GM12878 (cell line): ENCODE data around the gene PLCD1. TPM values are rescaled to one million over a fixed set of nuclear protein-coding genes. Genes with fewer than 3 reads are reported as not detected.

Experiments used
- ATAC-seq: fragments of 200-7000 bp; cut with Tn5 transposase; 3 replicates; pipeline ENCODE4 v1.9.1; 2020; ENCODE audit warnings: mild to moderate bottlenecking, moderate library complexity
- BruUV-seq: library from RNA; stranded (reverse); fragments of 400-500 nt; replicated peaks from 2 replicates; lab custom pipeline; 2021; lab: Mats Ljungman, UMichigan
- CTCF ChIA-PET: fragments of 300-600 bp; sonication (Branson Sonifier 250); formaldehyde crosslinking; extraction: SDS; loops from one replicate; lab custom pipeline; 2021; ENCODE audit warnings: inconsistent platforms; lab: Yijun Ruan, JAX
- POLR2A ChIA-PET: fragments of 350-600 bp; formaldehyde crosslinking; extraction: SDS; loops from one replicate; lab custom pipeline; 2021; ENCODE audit warnings: inconsistent platforms; lab: Charles Lee
- RAD21 ChIA-PET: fragments of 300-600 bp; sonication (Branson Sonifier 250); formaldehyde crosslinking; loops from one replicate; lab custom pipeline; 2023; ENCODE audit warnings: antibody characterized with exemption; ENCODE audit not compliant: unreplicated experiment; lab: Charles Lee
- SMC1A ChIA-PET: fragments of 300-600 bp; sonication (Branson Sonifier 250); formaldehyde crosslinking; loops from one replicate; lab custom pipeline; 2023; ENCODE audit not compliant: unreplicated experiment, uncharacterized antibody; lab: Charles Lee
- DNase-seq: peaks from one replicate; pipeline ENCODE4 v3.0.0-alpha.2; 2011; ENCODE audit warnings: low read depth, low spot score
- FAIRE-seq: peaks from 3 replicates; lab custom pipeline; 2011; peaks lifted over from hg19 to GRCh38; lab: Jason Lieb, UNC
- H2AFZ ChIP-seq: 2 replicates; pipeline ENCODE4 v1.6.0; 2011; ENCODE audit warnings: low read depth, low read length, control low read depth; ENCODE audit not compliant: control insufficient read depth
- H3K27ac ChIP-seq: 2 replicates; pipeline ENCODE4 v1.5.1; 2011; ENCODE audit warnings: control low read depth; ENCODE audit not compliant: control insufficient read depth, insufficient read depth
- H3K27me3 ChIP-seq, 2 experiments: replicated peaks in 1 of 2; 2 replicates each; pipeline versions ENCODE4 v1.6.0 to v1.6.1; 2011; ENCODE audit warnings: low read length in 1 of 2; ENCODE audit not compliant: control insufficient read depth in 2 of 2, insufficient read depth in 2 of 2
- H3K36me3 ChIP-seq, 2 experiments: 2 replicates each; pipeline ENCODE4 v1.5.1; 2011; ENCODE audit warnings: low read length in 1 of 2; ENCODE audit not compliant: control insufficient read depth in 2 of 2, insufficient read depth in 2 of 2
- H3K4me1 ChIP-seq: 2 replicates; pipeline ENCODE4 v1.6.1; 2011; ENCODE audit warnings: mild to moderate bottlenecking, low read length, moderate library complexity, mixed read lengths; ENCODE audit not compliant: control insufficient read depth, insufficient read depth
- H3K4me2 ChIP-seq: 2 replicates; pipeline ENCODE4 v1.6.0; 2011; ENCODE audit warnings: control low read depth; ENCODE audit not compliant: control insufficient read depth, insufficient read depth
- H3K4me3 ChIP-seq: fragments of 200-600 bp; sonication (generic); 2 replicates; pipeline ENCODE4 v1.5.1; 2016
- H3K79me2 ChIP-seq: 2 replicates; pipeline ENCODE4 v1.6.0; 2011; ENCODE audit warnings: low read length; ENCODE audit not compliant: control insufficient read depth, insufficient read depth
- H3K9ac ChIP-seq: 2 replicates; pipeline ENCODE4 v1.8.0; 2011; ENCODE audit warnings: low read length, control low read depth, mixed read lengths; ENCODE audit not compliant: control insufficient read depth, insufficient read depth
- H3K9me3 ChIP-seq: replicated peaks from 3 replicates; pipeline ENCODE4 v1.5.1; 2011; ENCODE audit warnings: mild to moderate bottlenecking, low read length; ENCODE audit not compliant: control insufficient read depth, insufficient read depth
- H4K20me1 ChIP-seq: 2 replicates; pipeline ENCODE4 v1.6.0; 2011; ENCODE audit not compliant: control insufficient read depth, insufficient read depth
- NKRF ChIP-seq: fragments of 450-650 bp; conservative IDR thresholded peaks from 2 replicates; pipeline ENCODE4 v1.6.1; 2017; ENCODE audit warnings: mild to moderate bottlenecking, moderate library complexity
- POU2F2 ChIP-seq: IDR thresholded peaks from 3 replicates; pipeline ENCODE4 v1.6.1; 2011; ENCODE audit warnings: low read depth, mild to moderate bottlenecking, low read length, borderline replicate concordance
- RB1 ChIP-seq: fragments of 450-650 bp; formaldehyde crosslinking; IDR thresholded peaks from 2 replicates; pipeline ENCODE4 v1.6.1; 2017; ENCODE audit warnings: mild to moderate bottlenecking, borderline replicate concordance
- RELB ChIP-seq: fragments of 450-650 bp; IDR thresholded peaks from 2 replicates; pipeline ENCODE4 v1.6.1; 2017; ENCODE audit warnings: low read depth, mild to moderate bottlenecking, moderate library complexity
- WGBS: methylation state at CpG from one replicate; pipeline ENCODE4 v1.1.6; 2016; ENCODE audit warnings: low lambda C conversion rate; ENCODE audit not compliant: insufficient replicate concordance, insufficient coverage; ENCODE audit errors: missing lambda C conversion rate; 5-methylcytosine and 5-hydroxymethylcytosine counted together
- in situ Hi-C: fragments of 300-500 bp; cut with MboI; formaldehyde crosslinking; loops from 9 replicates; pipeline ENCODE4 v1.14.3; 2018; ENCODE audit warnings: mixed read lengths
- intact Hi-C: fragments of 100-400 bp; cut with micrococcal nuclease; formaldehyde crosslinking; loops from one replicate; pipeline ENCODE4 v1.14.2; 2022; ENCODE audit not compliant: unreplicated experiment
- polyA plus RNA-seq, 11 experiments: library from polyadenylated mRNA; depleted of rRNA in 4 of 11; unstranded in 6 of 11; stranded (reverse) in 5 of 11; fragments of >200 nt; fragmentation: Nextera tagmentation in 4 of 11; fragmentation: Illumina TruSeq in 1 of 11; extraction: Ambion mirVana in 4 of 11; extraction: Trizol in 1 of 11; gene quantifications; 1 replicate in 1 of 11; 2 replicates in 10 of 11; pipeline versions ENCODE4 v1.2.1 to v1.2.3, GENCODE V29; 2011 to 2016; ENCODE audit warnings: inconsistent platforms in 2 of 11, missing spikeins in 2 of 11, low read depth in 1 of 11
- total RNA-seq, 4 experiments: library from RNA; depleted of rRNA in 3 of 4; stranded (reverse); fragments of >200 nt in 3 of 4; fragmentation: Illumina TruSeq in 1 of 4; extraction: Trizol in 1 of 4; gene quantifications; 2 replicates each; pipeline versions ENCODE4 v1.2.1 to v1.2.3, GENCODE V29; 2013 to 2021
- TF ChIP-seq, protein P1 (sequence below): fragments of 450-650 bp; formaldehyde crosslinking; IDR thresholded peaks from 2 replicates; pipeline ENCODE4 v1.5.0; 2022; ENCODE audit warnings: mild to moderate bottlenecking, missing genetic modification characterization

PLCD1 gene
- total and polyA plus RNA-seq, 10 of the 15 experiments (the other 5 are each of a cell fraction or from before 2014, with no cell fraction given), result 0.20 to 3.9 (median 1.2) TPM; not detected in 1

- no peak overlapping the region for H2AFZ ChIP-seq
- intact Hi-C loops, result no loop called here
- CTCF ChIA-PET, result interaction anchor here (1.0 to 1.1 kb wide), 2 partner anchors 9 to 20 kb away, joined by 4 read pairs; no protein-coding TSS in a partner anchor
These were observed 41.7 kb downstream of the PLCD1 start for GRCh38 chr3:37987751-37988179.

More at GRCh38 chr3:37987751-37988179, 41.7 kb downstream of the PLCD1 start:
- ChIA-PET RAD21 (no interaction called here), POLR2A (no interaction called here), SMC1A (no interaction called here)
- no peaks in the 10 kb centered on the region for H3K79me2 ChIP-seq
- no peaks in the 10 kb centered on the region for H3K9me3 ChIP-seq
- ATAC-seq (no peak), FAIRE-seq (no peak), DNase-seq (no peak)
- WGBS, result 53% methylated on average over 7 of the region's 7 CpGs
- in situ Hi-C loops, result no loop called here
- H3K4me3 ChIP-seq, result no peak overlapping the region
- no TSS peak for BruUV-seq
- H3K4me1 ChIP-seq, result no peaks in the 10 kb centered on the region
- H3K36me3 ChIP-seq, result no peaks in the 10 kb centered on the region
- no peaks in the 10 kb centered on the region for H4K20me1 ChIP-seq
- H3K27ac ChIP-seq, result no peak overlapping the region
- no peak overlapping the region for H3K9ac ChIP-seq
- no peak overlapping the region for H3K4me2 ChIP-seq
- H3K27me3 ChIP-seq, result no peaks in the 10 kb centered on the region
- no peak for TF ChIP-seq RB1
- TF ChIP-seq, protein P1, sequence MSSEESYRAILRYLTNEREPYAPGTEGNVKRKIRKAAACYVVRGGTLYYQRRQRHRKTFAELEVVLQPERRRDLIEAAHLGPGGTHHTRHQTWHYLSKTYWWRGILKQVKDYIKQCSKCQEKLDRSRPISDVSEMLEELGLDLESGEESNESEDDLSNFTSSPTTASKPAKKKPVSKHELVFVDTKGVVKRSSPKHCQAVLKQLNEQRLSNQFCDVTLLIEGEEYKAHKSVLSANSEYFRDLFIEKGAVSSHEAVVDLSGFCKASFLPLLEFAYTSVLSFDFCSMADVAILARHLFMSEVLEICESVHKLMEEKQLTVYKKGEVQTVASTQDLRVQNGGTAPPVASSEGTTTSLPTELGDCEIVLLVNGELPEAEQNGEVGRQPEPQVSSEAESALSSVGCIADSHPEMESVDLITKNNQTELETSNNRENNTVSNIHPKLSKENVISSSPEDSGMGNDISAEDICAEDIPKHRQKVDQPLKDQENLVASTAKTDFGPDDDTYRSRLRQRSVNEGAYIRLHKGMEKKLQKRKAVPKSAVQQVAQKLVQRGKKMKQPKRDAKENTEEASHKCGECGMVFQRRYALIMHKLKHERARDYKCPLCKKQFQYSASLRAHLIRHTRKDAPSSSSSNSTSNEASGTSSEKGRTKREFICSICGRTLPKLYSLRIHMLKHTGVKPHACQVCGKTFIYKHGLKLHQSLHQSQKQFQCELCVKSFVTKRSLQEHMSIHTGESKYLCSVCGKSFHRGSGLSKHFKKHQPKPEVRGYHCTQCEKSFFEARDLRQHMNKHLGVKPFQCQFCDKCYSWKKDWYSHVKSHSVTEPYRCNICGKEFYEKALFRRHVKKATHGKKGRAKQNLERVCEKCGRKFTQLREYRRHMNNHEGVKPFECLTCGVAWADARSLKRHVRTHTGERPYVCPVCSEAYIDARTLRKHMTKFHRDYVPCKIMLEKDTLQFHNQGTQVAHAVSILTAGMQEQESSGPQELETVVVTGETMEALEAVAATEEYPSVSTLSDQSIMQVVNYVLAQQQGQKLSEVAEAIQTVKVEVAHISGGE, result no peak
- TF ChIP-seq RELB, result no peak
- TF ChIP-seq POU2F2, result no peak
- no peak for TF ChIP-seq NKRF
